GM20000 (cell line): ENCODE data around the gene SLC37A1.

Experiments used
- DNase-seq: peaks from one replicate; pipeline ENCODE4 v3.0.0; 2012; ENCODE audit warnings: low spot score
- CTCF ChIP-seq: IDR thresholded peaks from 2 replicates; pipeline ENCODE4 v1.5.1; 2012; ENCODE audit warnings: mild to moderate bottlenecking, control low read depth; ENCODE audit errors: extremely low read depth, missing control alignments

SLC37A1 gene

DNA sequence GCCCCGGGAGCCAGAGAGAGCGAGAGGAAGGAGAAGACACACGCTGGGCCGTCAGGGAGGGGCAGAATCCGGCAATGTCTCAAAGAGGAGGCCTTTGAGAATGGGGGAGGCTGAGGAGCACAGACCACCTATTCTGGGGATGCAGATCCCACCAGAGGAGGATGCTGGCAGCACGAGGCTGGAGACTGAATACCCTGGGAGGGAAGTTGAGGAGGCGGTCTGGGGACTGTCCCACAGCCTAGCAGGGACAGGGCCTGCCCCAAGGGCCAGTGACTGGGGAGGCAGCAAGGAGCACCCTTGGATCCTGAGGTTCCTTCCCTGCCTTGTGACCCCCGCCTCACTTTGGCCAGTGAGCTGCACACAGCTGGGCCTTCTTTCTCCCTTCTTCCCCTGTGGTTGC, 49.2 kb downstream of the SLC37A1 start:
- TF ChIP-seq CTCF = no peak
- no peak for DNase-seq

GRCh38 chr21:42563261-42563660, 49.6 kb downstream of the SLC37A1 start:
- DNase-seq = no peak
- no peak for TF ChIP-seq CTCF

- no peak for TF ChIP-seq CTCF
- no peak for DNase-seq
These were observed 50.0 kb downstream of the SLC37A1 start for GRCh38 chr21:42563686-42564085.

DNA sequence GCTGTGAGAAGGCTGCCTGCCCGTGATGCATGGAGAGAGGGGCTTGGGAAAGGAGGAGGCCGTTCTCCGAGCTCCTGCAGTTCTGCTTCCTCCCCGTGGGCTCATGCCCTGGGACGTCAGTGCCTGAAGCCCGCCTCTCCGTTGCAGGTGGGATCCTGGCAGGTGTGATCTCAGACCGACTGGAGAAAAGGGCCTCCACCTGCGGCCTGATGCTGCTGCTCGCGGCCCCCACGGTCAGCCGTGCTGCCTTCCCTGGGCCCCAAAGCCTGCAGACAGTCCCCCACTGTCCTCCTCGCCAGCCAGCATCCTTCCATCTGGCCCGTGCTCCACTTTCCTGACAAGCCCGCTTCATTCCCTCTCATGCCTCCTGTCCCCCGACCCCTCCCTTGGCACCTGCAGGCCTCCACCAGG, 50.9 kb downstream of the SLC37A1 start:
- TF ChIP-seq CTCF = no peak

DNA sequence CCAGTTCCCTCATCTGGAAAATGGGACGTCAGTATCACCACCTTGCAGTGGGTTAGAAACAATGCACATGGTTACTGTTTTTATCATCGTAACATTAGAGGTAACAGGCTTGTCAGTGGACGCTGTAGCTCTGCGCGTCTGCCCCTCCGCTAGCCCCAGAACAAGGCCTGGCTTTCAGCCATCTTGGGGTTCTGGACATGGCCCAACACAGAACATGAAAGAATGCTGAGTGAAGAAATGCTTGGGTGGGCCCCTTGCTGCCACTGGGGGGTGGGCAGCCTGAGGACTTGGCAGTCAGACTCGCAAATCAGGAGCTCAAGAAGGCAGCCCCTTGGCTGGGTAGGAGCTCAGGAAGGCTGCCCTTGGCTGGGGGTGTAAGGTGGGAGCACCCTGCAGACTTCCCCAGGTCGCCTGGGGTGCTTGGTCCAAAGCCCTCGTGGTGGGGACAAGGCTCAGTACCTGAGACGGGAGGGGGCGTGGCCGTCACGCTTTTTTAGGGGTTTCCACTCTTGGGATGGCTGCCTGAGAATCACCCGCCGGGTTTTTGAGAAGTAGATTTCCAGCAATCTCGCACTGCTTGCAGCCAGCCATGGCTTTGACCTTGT, 51.7 kb downstream of the SLC37A1 start:
- DNase-seq = no peak

More for the DNA sequence above, 50.9 kb downstream of the SLC37A1 start:
- no peak for DNase-seq

DNA sequence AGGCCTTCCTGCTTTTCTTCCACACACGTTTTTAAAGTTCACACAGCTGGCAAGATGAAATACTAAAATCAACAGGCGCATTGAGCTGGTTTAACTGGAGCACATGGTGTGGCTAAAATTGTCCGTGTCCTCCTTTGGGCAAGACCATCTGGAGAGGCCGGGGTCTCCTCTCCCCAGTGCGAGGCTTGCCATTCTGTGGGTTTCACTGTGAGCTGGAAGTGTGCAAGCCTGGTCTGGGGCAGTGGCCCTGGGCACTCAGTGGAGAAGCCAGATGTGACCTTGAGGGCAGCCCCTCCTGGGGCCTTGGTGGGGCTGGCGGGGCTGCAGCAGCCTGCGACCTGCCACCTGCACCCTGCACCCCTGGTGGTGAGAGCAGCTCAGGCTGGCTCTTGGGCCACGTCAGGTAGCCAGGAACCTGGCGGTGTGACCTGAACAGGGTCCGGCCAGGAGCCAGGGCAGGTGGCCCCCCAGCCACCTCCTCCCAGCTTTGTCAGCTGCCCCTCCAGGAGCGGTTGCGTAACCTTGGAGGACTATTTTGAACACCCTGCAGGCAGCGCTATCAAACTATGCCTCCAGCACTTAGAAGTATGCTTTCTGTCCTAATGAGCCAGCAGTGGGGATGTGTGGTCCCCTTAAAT, 52.4 kb downstream of the SLC37A1 start:
- DNase-seq = no peak
- TF ChIP-seq CTCF = no peak

More for the DNA sequence above, 51.7 kb downstream of the SLC37A1 start:
- no peak for TF ChIP-seq CTCF

DNA sequence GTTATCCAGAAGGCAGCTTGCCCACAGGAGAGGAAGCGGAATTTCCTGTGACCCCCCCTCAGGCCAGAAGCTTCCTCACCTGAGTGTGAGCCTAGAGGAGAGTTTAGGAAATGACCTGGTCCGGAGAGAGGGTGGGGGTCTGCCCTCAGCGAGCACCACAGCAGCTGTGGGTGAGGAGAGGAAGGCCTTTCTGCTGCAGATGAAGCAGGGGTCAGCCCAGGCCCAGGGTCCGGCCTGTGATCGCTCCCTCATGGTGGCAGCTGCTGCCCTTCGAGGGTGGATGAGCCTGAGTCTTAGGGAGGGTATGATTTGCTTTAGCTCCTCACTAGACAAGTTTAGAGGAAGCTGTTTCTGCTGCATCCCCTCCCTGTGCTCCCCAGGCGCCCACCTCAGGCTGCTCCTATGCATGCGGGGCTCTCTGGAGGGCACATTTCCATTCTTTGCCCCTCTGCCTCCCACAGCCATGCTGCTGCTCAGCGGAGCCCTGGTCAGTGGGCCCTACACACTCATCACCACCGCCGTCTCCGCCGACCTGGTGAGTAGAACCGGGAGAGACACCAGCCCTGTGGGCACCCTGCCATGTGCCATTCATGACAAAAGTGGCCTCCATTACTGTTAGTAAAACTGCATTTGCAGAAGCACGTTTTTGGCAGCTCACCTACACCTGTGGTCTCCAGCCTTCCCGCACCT, 53.0 kb downstream of the SLC37A1 start:
- TF ChIP-seq CTCF = no peak
- DNase-seq = no peak
